Ishikawa (cell line): ENCODE results near the gene JARID2.

ENCODE experiments used
- CEBPB ChIP-seq: IDR thresholded peaks from 2 replicates; pipeline ENCODE4 v1.6.1; 2012
- CREB1 ChIP-seq: IDR thresholded peaks from 2 replicates; pipeline ENCODE4 v1.6.1; 2012; ENCODE audit warnings: low read depth
- EGR1 ChIP-seq: IDR thresholded peaks from 2 replicates; pipeline ENCODE4 v1.6.1; 2012
- EP300 ChIP-seq: IDR thresholded peaks from 2 replicates; pipeline ENCODE4 v1.6.1; 2012; ENCODE audit warnings: borderline replicate concordance
- FOXM1 ChIP-seq: IDR thresholded peaks from 2 replicates; pipeline ENCODE4 v1.6.1; 2012; ENCODE audit warnings: low read depth, borderline replicate concordance
- MAX ChIP-seq: IDR thresholded peaks from 2 replicates; pipeline ENCODE4 v1.6.1; 2012
- NFIC ChIP-seq: IDR thresholded peaks from 2 replicates; pipeline ENCODE4 v1.6.1; 2012
- RAD21 ChIP-seq: IDR thresholded peaks from 2 replicates; pipeline ENCODE4 v1.6.1; 2012; ENCODE audit warnings: low read depth
- REST ChIP-seq: IDR thresholded peaks from 2 replicates; pipeline ENCODE4 v1.6.1; 2012; ENCODE audit warnings: low read depth, mild to moderate bottlenecking
- TAF1 ChIP-seq: IDR thresholded peaks from 2 replicates; pipeline ENCODE4 v1.6.1; 2012; ENCODE audit warnings: low read depth, mild to moderate bottlenecking
- TCF12 ChIP-seq: IDR thresholded peaks from 2 replicates; pipeline ENCODE4 v1.6.1; 2012; ENCODE audit warnings: low read depth
- TEAD4 ChIP-seq: IDR thresholded peaks from 2 replicates; pipeline ENCODE4 v1.6.1; 2012
- USF1 ChIP-seq: IDR thresholded peaks from 2 replicates; pipeline ENCODE4 v1.6.1; 2012
- YY1 ChIP-seq: IDR thresholded peaks from 2 replicates; pipeline ENCODE4 v1.6.1; 2012; ENCODE audit warnings: low read depth
- ZBTB7A ChIP-seq: IDR thresholded peaks from 2 replicates; pipeline ENCODE4 v1.6.1; 2012; ENCODE audit warnings: low read depth

The JARID2 gene

GRCh38 chr6:15547400-15547799, 301.5 kb downstream of the JARID2 start:
- TF ChIP-seq ZBTB7A (no peak), USF1 (no peak), MAX (no peak), TEAD4 (no peak), TAF1 (no peak), EGR1 (no peak), TCF12 (no peak), EP300 (no peak), RAD21 (no peak), NFIC (no peak), REST (no peak), CREB1 (no peak), FOXM1 (no peak), CEBPB (no peak), YY1 (no peak)

- no peak for TF ChIP-seq TAF1
- TF ChIP-seq CREB1: no peak
- TF ChIP-seq YY1: no peak
- TF ChIP-seq RAD21: no peak
- no peak for TF ChIP-seq EP300
- TF ChIP-seq TCF12: no peak
- TF ChIP-seq NFIC: no peak
- TF ChIP-seq CEBPB: no peak
- TF ChIP-seq MAX: no peak
- TF ChIP-seq FOXM1: no peak
- TF ChIP-seq USF1: no peak
- no peak for TF ChIP-seq ZBTB7A
- no peak for TF ChIP-seq EGR1
- TF ChIP-seq REST: no peak
- no peak for TF ChIP-seq TEAD4
These were observed 303.5 kb downstream of the JARID2 start for GRCh38 chr6:15549371-15549770.

GRCh38 chr6:15550546-15551123, 304.8 kb downstream of the JARID2 start:
- TF ChIP-seq RAD21 (no peak), EGR1 (no peak), YY1 (no peak), ZBTB7A (no peak), CEBPB (no peak), USF1 (no peak), EP300 (no peak), TCF12 (no peak), TAF1 (no peak), MAX (no peak), NFIC (no peak), FOXM1 (no peak), TEAD4 (no peak), CREB1 (no peak), REST (no peak)

GRCh38 chr6:15551262-15551661, 305.4 kb downstream of the JARID2 start:
- TF ChIP-seq YY1: no peak
- no peak for TF ChIP-seq TEAD4
- no peak for TF ChIP-seq EGR1
- TF ChIP-seq NFIC: no peak
- TF ChIP-seq TAF1: no peak
- TF ChIP-seq CEBPB: no peak
- TF ChIP-seq USF1: no peak
- TF ChIP-seq FOXM1: no peak
- no peak for TF ChIP-seq EP300
- TF ChIP-seq MAX: no peak
- no peak for TF ChIP-seq ZBTB7A
- no peak for TF ChIP-seq RAD21
- no peak for TF ChIP-seq TCF12
- TF ChIP-seq CREB1: no peak
